HepG2 (cell line): ENCODE results near the gene SYNC. TPM values are rescaled to one million over a fixed set of nuclear protein-coding genes. Genes with fewer than 3 reads are reported as not detected.

Experiments used
- CSRNP2 ChIP-seq: sonication (generic); formaldehyde crosslinking; conservative IDR thresholded peaks from 2 replicates; pipeline ENCODE4 v1.8.0; 2022; ENCODE audit warnings: low read depth, missing genetic modification reagents
- HDAC1 ChIP-seq: sonication (generic); formaldehyde crosslinking; IDR thresholded peaks from 2 replicates; pipeline ENCODE4 v1.5.1; 2020; ENCODE audit warnings: mild to moderate bottlenecking, missing genetic modification reagents
- MAFF ChIP-seq: IDR thresholded peaks from 2 replicates; pipeline ENCODE4 v1.6.1; 2011; ENCODE audit warnings: low read depth, low read length, improper control_type of control experiment
- MXI1 ChIP-seq: IDR thresholded peaks from 3 replicates; pipeline ENCODE4 v1.6.1; 2012; ENCODE audit warnings: low read depth, low read length, inconsistent platforms, borderline replicate concordance
- NR2F2 ChIP-seq: IDR thresholded peaks from 2 replicates; pipeline ENCODE4 v1.6.1; 2012; ENCODE audit warnings: low read depth, inconsistent platforms, borderline replicate concordance
- NR3C1 ChIP-seq: sonication (generic); formaldehyde crosslinking; IDR thresholded peaks from 2 replicates; pipeline ENCODE4 v1.4.0; 2020; ENCODE audit warnings: missing genetic modification reagents
- PAXIP1 ChIP-seq: sonication (generic); formaldehyde crosslinking; conservative IDR thresholded peaks from 2 replicates; pipeline ENCODE4 v1.4.0; 2020; ENCODE audit warnings: mild to moderate bottlenecking, missing genetic modification reagents, moderate library complexity
- REPIN1 ChIP-seq: sonication (generic); formaldehyde crosslinking; IDR thresholded peaks from 2 replicates; pipeline ENCODE4 v1.8.0; 2022; ENCODE audit warnings: missing genetic modification reagents, low read depth, mild to moderate bottlenecking, borderline replicate concordance
- TRIM22 ChIP-seq: fragments of 450-650 bp; IDR thresholded peaks from 2 replicates; pipeline ENCODE4 v1.6.1; 2017
- ZBTB43 ChIP-seq: sonication (generic); formaldehyde crosslinking; conservative IDR thresholded peaks from 2 replicates; pipeline ENCODE4 v1.4.0; 2020; ENCODE audit warnings: missing genetic modification reagents
- ZNF124 ChIP-seq: sonication (generic); formaldehyde crosslinking; IDR thresholded peaks from 2 replicates; pipeline ENCODE4 v1.4.0; 2020; ENCODE audit warnings: missing genetic modification reagents
- ZNF136 ChIP-seq: sonication (generic); formaldehyde crosslinking; IDR thresholded peaks from 2 replicates; pipeline ENCODE4 v1.8.1; 2022; ENCODE audit warnings: low read depth, mild to moderate bottlenecking, moderate library complexity, missing genetic modification reagents
- ZNF432 ChIP-seq: sonication (generic); formaldehyde crosslinking; IDR thresholded peaks from 2 replicates; pipeline ENCODE4 v1.5.0; 2020; ENCODE audit warnings: missing genetic modification reagents, mild to moderate bottlenecking, borderline replicate concordance
- ZNF572 ChIP-seq: sonication (generic); formaldehyde crosslinking; IDR thresholded peaks from 2 replicates; pipeline ENCODE4 v1.5.1; 2020; ENCODE audit warnings: mild to moderate bottlenecking, missing genetic modification reagents
- ZNF576 ChIP-seq: sonication (generic); formaldehyde crosslinking; IDR thresholded peaks from 2 replicates; pipeline ENCODE4 v1.4.0; 2020; ENCODE audit warnings: mild to moderate bottlenecking, missing genetic modification reagents
- polyA plus RNA-seq, 8 experiments: library from polyadenylated mRNA; depleted of rRNA in 3 of 8; stranded (reverse) in 7 of 8; unstranded in 1 of 8; fragments of >200 nt; fragmentation: Illumina TruSeq in 4 of 8; extraction: Trizol in 4 of 8; gene quantifications; 2 replicates each; pipeline versions ENCODE4 v1.2.1 to v1.2.3, GENCODE V29; 2011 to 2016; ENCODE audit warnings: low read depth in 4 of 8, missing spikeins in 1 of 8, mixed read lengths in 1 of 8; ENCODE audit not compliant: insufficient read depth in 1 of 8
- total RNA-seq, 5 experiments: library from RNA; depleted of rRNA; stranded (reverse); fragments of >200 nt; fragmentation: Illumina TruSeq; extraction: Trizol; gene quantifications; 2 replicates each; pipeline ENCODE4 v1.2.3, GENCODE V29; 2016; ENCODE audit warnings: low read depth in 1 of 5
- TF ChIP-seq, protein P1 (sequence below): sonication (generic); formaldehyde crosslinking; conservative IDR thresholded peaks from 2 replicates; pipeline ENCODE4 v1.8.0; 2022; ENCODE audit warnings: mild to moderate bottlenecking, moderate library complexity, missing genetic modification reagents

The SYNC gene
- total and polyA plus RNA-seq, 2 of the 13 experiments (the other 11 are each of a cell fraction or from before 2014, with no cell fraction given) = 2.4 to 5.4 TPM

GRCh38 chr1:32736812-32737791 lies 34.5 kb upstream of the SYNC start (continued):
- TF ChIP-seq TRIM22 (no peak), ZNF576 (0 out of 2 replicates have a peak, but pooled peaks have one; percentile 21), PAXIP1 (peak; percentile 89), REPIN1 (CRISPR knock-in tag) (peak; percentile 85), MAFF (peak; percentile 51), HDAC1 (CRISPR knock-in tag) (0 out of 2 replicates have a peak, but pooled peaks have one; percentile 53), NR2F2 (0 out of 2 replicates have a peak, but pooled peaks have one; percentile 35), ZBTB43 (CRISPR knock-in tag) (peak; percentile 19; the same call in 1 of the 2 replicates), ZNF124 (peak; percentile 88; the same call in 1 of the 2 replicates), ZNF432 (CRISPR knock-in tag) (no peak), NR3C1 (no peak), ZNF136 (CRISPR knock-in tag) (no peak), MXI1 (peak; percentile 60; the same call in 1 of the 3 replicates), CSRNP2 (no peak), ZNF572 (CRISPR knock-in tag) (peak; percentile 78; the same call in 1 of the 2 replicates)
- TF ChIP-seq, protein P1, sequence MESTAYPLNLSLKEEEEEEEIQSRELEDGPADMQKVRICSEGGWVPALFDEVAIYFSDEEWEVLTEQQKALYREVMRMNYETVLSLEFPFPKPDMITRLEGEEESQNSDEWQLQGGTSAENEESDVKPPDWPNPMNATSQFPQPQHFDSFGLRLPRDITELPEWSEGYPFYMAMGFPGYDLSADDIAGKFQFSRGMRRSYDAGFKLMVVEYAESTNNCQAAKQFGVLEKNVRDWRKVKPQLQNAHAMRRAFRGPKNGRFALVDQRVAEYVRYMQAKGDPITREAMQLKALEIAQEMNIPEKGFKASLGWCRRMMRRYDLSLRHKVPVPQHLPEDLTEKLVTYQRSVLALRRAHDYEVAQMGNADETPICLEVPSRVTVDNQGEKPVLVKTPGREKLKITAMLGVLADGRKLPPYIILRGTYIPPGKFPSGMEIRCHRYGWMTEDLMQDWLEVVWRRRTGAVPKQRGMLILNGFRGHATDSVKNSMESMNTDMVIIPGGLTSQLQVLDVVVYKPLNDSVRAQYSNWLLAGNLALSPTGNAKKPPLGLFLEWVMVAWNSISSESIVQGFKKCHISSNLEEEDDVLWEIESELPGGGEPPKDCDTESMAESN (CRISPR knock-in tag) = peak; percentile 49; the same call in 1 of the 2 replicates
